NOMO-1 (cell line): Measurements from ENCODE around the gene TMEM60.
"Not testable (repeated sequence)": the region's sequence is repeated elsewhere in the genome, so short reads cannot be mapped to it uniquely, and the experiment has no call there.

Source experiments
- DNase-seq, 2 experiments: peaks; one replicate each; lab custom pipeline; 2025; ENCODE audit not compliant: unreplicated experiment in 2 of 2; lab: John Stamatoyannopoulos, UW

TMEM60 gene

GRCh38 chr7:77812290-77812685 is 14.1 kb upstream of the TMEM60 start:
- DNase-seq = no peak

GRCh38 chr7:77811516-77812289 is 13.5 kb upstream of the TMEM60 start:
- DNase-seq = no peak

- DNase-seq = no peak
These were observed 10.3 kb upstream of the TMEM60 start for GRCh38 chr7:77808517-77808916.

GRCh38 chr7:77806425-77806824 is 8.2 kb upstream of the TMEM60 start:
- no peak for DNase-seq

- DNase-seq = peak in 1 of 2 experiments; percentile 32
These were observed 4.5 kb upstream of the TMEM60 start for GRCh38 chr7:77802557-77803405.

- DNase-seq = no peak
These were observed 2.5 kb upstream of the TMEM60 start for GRCh38 chr7:77800730-77801129.

- DNase-seq = no peak
These were observed 1.9 kb upstream of the TMEM60 start for GRCh38 chr7:77800158-77800557.

GRCh38 chr7:77799078-77799964 is 1.1 kb upstream of the TMEM60 start:
- DNase-seq = peak; percentile 84 to 98

- peak in 1 of 2 experiments; percentile 67 for DNase-seq
These were observed 370 bp downstream of the TMEM60 start for GRCh38 chr7:77797734-77798393.

- DNase-seq = no peak
These were observed 1.3 kb downstream of the TMEM60 start for GRCh38 chr7:77796960-77797359.

- no peak for DNase-seq
These were observed 2.1 kb downstream of the TMEM60 start for GRCh38 chr7:77796109-77796508.

GRCh38 chr7:77794000-77794399 is 4.2 kb downstream of the TMEM60 start:
- no peak for DNase-seq

GRCh38 chr7:77791956-77792355 is 6.3 kb downstream of the TMEM60 start:
- DNase-seq = no peak

GRCh38 chr7:77791336-77791735 is 6.9 kb downstream of the TMEM60 start:
- DNase-seq = no peak

GRCh38 chr7:77788327-77788902 is 9.8 kb downstream of the TMEM60 start:
- no peak for DNase-seq

- DNase-seq = no peak
These were observed 11.5 kb downstream of the TMEM60 start for GRCh38 chr7:77786741-77787140.

- DNase-seq = no peak
These were observed 12.2 kb downstream of the TMEM60 start for GRCh38 chr7:77786018-77786417.

- not testable (repeated sequence) for DNase-seq
These were observed 13.8 kb downstream of the TMEM60 start for GRCh38 chr7:77784426-77784825.

GRCh38 chr7:77783545-77783944 is 14.7 kb downstream of the TMEM60 start:
- no peak for DNase-seq

- no peak for DNase-seq
These were observed 15.1 kb downstream of the TMEM60 start for GRCh38 chr7:77783111-77783510.
